ENCODE data around the gene EYA3. TPM values are rescaled to one million over a fixed set of nuclear protein-coding genes. Genes with fewer than 3 reads are reported as not detected.

Gene EYA3
- total RNA-seq, 3 donors from 2014 or later (not counting 1 experiment from before 2014, with no cell fraction given), result 17.7 to 25.2 (median 19.1) TPM

- WGBS (ENCODE audit: insufficient coverage), result 26% methylated on average over 3 of the region's 5 CpGs
- H3K4me3 ChIP-seq (ENCODE audit: low read length), result no peak overlapping the region
- no peak for TF ChIP-seq CTCF (IDR thresholded peaks at IDR 0.05)
- Mint-ChIP-seq H3K36me3 (no peaks in the 10 kb centered on the region), H3K27me3 (ENCODE audit: low read depth in 2 of 2) (peaks cover 2 to 14% of the 10 kb centered on the region in 2 donors), H3K9me3 (no peaks in the 10 kb centered on the region), H3K4me3 (no peak overlapping the region), H3K27ac (no peak overlapping the region), H3K4me1 (no peaks in the 10 kb centered on the region)
- peaks cover 6% of the 10 kb centered on the region for H3K4me1 ChIP-seq (ENCODE audit: control insufficient read depth, insufficient read depth, low read length)
- ATAC-seq, result peak in 1 of 3 donors; percentile 43
- H3K27me3 ChIP-seq (ENCODE audit: control insufficient read depth, insufficient read depth, low read length), result no peaks in the 10 kb centered on the region
- no peaks in the 10 kb centered on the region for H3K36me3 ChIP-seq (ENCODE audit: control insufficient read depth, insufficient read depth, low read length)
- no peak overlapping the region for H3K27ac ChIP-seq (ENCODE audit: low read length)
- DNase-seq, result no peak
- H3K9me3 ChIP-seq (ENCODE audit: control insufficient read depth, insufficient read depth, low read length), result no peaks in the 10 kb centered on the region
- intact Hi-C loops (cut with micrococcal nuclease), result no loop called here
These were observed 38.5 kb upstream of the EYA3 start for GRCh38 chr1:28126783-28127490.

- H3K36me3 Mint-ChIP-seq, result no peaks in the 10 kb centered on the region
- no peak overlapping the region for H3K4me3 ChIP-seq (ENCODE audit: low read length)
- WGBS (ENCODE audit: insufficient coverage), result 78% methylated on average over 2 of the region's 3 CpGs
These were observed 37.8 kb upstream of the EYA3 start for GRCh38 chr1:28126212-28126611.

GRCh38 chr1:28123461-28123961 is 35.1 kb upstream of the EYA3 start:
- H3K27ac Mint-ChIP-seq, result no peak overlapping the region
- H3K4me3 ChIP-seq (ENCODE audit: low read length), result no peak overlapping the region
- H3K9me3 Mint-ChIP-seq, result no peaks in the 10 kb centered on the region
- peaks cover 6% of the 10 kb centered on the region for H3K4me1 ChIP-seq (ENCODE audit: control insufficient read depth, insufficient read depth, low read length)
- no peaks in the 10 kb centered on the region for H3K36me3 ChIP-seq (ENCODE audit: control insufficient read depth, insufficient read depth, low read length)
- TF ChIP-seq CTCF (IDR thresholded peaks at IDR 0.05), result no peak
- no peaks in the 10 kb centered on the region for H3K27me3 ChIP-seq (ENCODE audit: control insufficient read depth, insufficient read depth, low read length)
- no peak for ATAC-seq
- no peaks in the 10 kb centered on the region for H3K9me3 ChIP-seq (ENCODE audit: control insufficient read depth, insufficient read depth, low read length)
- no peak overlapping the region for H3K4me3 Mint-ChIP-seq
- no peaks in the 10 kb centered on the region for H3K36me3 Mint-ChIP-seq
- no peaks in the 10 kb centered on the region for H3K4me1 Mint-ChIP-seq
- intact Hi-C loops (cut with micrococcal nuclease), result no loop called here
- H3K27ac ChIP-seq (ENCODE audit: low read length), result no peak overlapping the region
- H3K27me3 Mint-ChIP-seq (ENCODE audit: low read depth in 2 of 2), result peaks cover 2 to 14% of the 10 kb centered on the region in 2 donors
- no peak for DNase-seq
- WGBS (ENCODE audit: insufficient coverage), result 63% methylated on average over 4 of the region's 4 CpGs

More at GRCh38 chr1:28126212-28126611, 37.8 kb upstream of the EYA3 start:
- no peak for TF ChIP-seq CTCF (IDR thresholded peaks at IDR 0.05)
- Histone ChIP-seq H3K4me1 (ENCODE audit: control insufficient read depth, insufficient read depth, low read length) (peaks cover 6% of the 10 kb centered on the region), H3K27ac (ENCODE audit: low read length) (no peak overlapping the region), H3K36me3 (ENCODE audit: control insufficient read depth, insufficient read depth, low read length) (no peaks in the 10 kb centered on the region), H3K27me3 (ENCODE audit: control insufficient read depth, insufficient read depth, low read length) (no peaks in the 10 kb centered on the region), H3K9me3 (ENCODE audit: control insufficient read depth, insufficient read depth, low read length) (no peaks in the 10 kb centered on the region)
- H3K27me3 Mint-ChIP-seq (ENCODE audit: low read depth in 2 of 2), result peaks cover 2 to 14% of the 10 kb centered on the region in 2 donors
- intact Hi-C loops (cut with micrococcal nuclease), result no loop called here
- ATAC-seq, result no peak
- H3K4me3 Mint-ChIP-seq, result no peak overlapping the region
- H3K4me1 Mint-ChIP-seq, result no peaks in the 10 kb centered on the region
- no peak for DNase-seq
- H3K9me3 Mint-ChIP-seq, result no peaks in the 10 kb centered on the region
- H3K27ac Mint-ChIP-seq, result no peak overlapping the region

Data from natural killer cell (primary cell).